H1 (cell line): ENCODE results near the gene CSNK2A3. TPM values are rescaled to one million over a fixed set of nuclear protein-coding genes. Genes with fewer than 3 reads are reported as not detected.

Experiments used
- BCL11A ChIP-seq, 2 experiments: IDR thresholded peaks; one replicate each; pipeline ENCODE4 v1.6.1; 2011; ENCODE audit warnings: low read depth in 2 of 2, low read length in 2 of 2, mild to moderate bottlenecking in 2 of 2
- CREB1 ChIP-seq: IDR thresholded peaks from 2 replicates; pipeline ENCODE4 v1.6.1; 2012; ENCODE audit warnings: inconsistent platforms
- EZH2 ChIP-seq: fragments of 200-600 bp; sonication (generic); IDR thresholded peaks from 2 replicates; pipeline ENCODE4 v1.7.1; 2012; ENCODE audit warnings: low read depth, mild to moderate bottlenecking, moderate library complexity, low read length, inconsistent platforms; ENCODE audit not compliant: severe bottlenecking
- JUN ChIP-seq: IDR thresholded peaks from 2 replicates; pipeline ENCODE4 v1.6.1; 2011; ENCODE audit warnings: low read depth, mild to moderate bottlenecking, improper control_type of control experiment, low read length
- JUND ChIP-seq: IDR thresholded peaks from 2 replicates; pipeline ENCODE4 v1.6.1; 2011; ENCODE audit warnings: mild to moderate bottlenecking, improper control_type of control experiment, low read length
- NANOG ChIP-seq: IDR thresholded peaks from 2 replicates; pipeline ENCODE4 v1.6.1; 2011; ENCODE audit warnings: low read length, low read depth, mild to moderate bottlenecking, inconsistent platforms; ENCODE audit not compliant: insufficient read depth, poor library complexity, severe bottlenecking
- POLR2AphosphoS5 ChIP-seq: IDR thresholded peaks from 2 replicates; pipeline ENCODE4 v1.6.1; 2011; ENCODE audit warnings: low read depth, low read length
- POU5F1 ChIP-seq: IDR thresholded peaks from 2 replicates; pipeline ENCODE4 v1.6.1; 2011; ENCODE audit warnings: low read depth, mild to moderate bottlenecking, low read length, moderate library complexity
- RNF2 ChIP-seq: fragments of 200-900, 300-1000 bp; sonication (generic); IDR thresholded peaks from 2 replicates; pipeline ENCODE4 v1.7.1; 2016; ENCODE audit warnings: borderline replicate concordance, low read depth, mild to moderate bottlenecking, antibody characterized with exemption, low read length; ENCODE audit not compliant: poor library complexity, severe bottlenecking; ENCODE audit errors: missing control alignments
- SAP30 ChIP-seq: fragments of 300-600 bp; sonication (generic); IDR thresholded peaks from 2 replicates; pipeline ENCODE4 v1.7.1; 2012; ENCODE audit warnings: low read length, moderate library complexity, mild to moderate bottlenecking, inconsistent platforms; ENCODE audit not compliant: insufficient read depth, insufficient replicate concordance
- SUZ12 ChIP-seq: fragments of 200-600 bp; sonication (generic); IDR thresholded peaks from 2 replicates; pipeline ENCODE4 v1.6.1; 2012; ENCODE audit warnings: mild to moderate bottlenecking, inconsistent platforms, low read length, moderate library complexity, mixed read lengths
- polyA plus RNA-seq, 7 experiments: library from polyadenylated mRNA; depleted of rRNA in 3 of 7; stranded (reverse) in 5 of 7; unstranded in 2 of 7; fragments of >200 nt in 5 of 7; fragments of 200-250 nt in 2 of 7; gene quantifications; 1 replicate in 5 of 7; 2 replicates in 1 of 7; 4 replicates in 1 of 7; pipeline versions ENCODE4 v1.2.1 to v1.2.3, GENCODE V29; 2011 to 2013; ENCODE audit warnings: missing spikeins in 2 of 7, mixed read lengths in 2 of 7
- total RNA-seq: library from RNA; stranded (reverse); fragmentation: NEBNext Ultra II Directional; extraction: Animal tissue kit (Norgen Biotek cat#: 25700); gene quantifications from 2 replicates; pipeline ENCODE4 v1.2.1, GENCODE V29; 2021
- TF ChIP-seq, protein P1 (sequence below): fragments of 300-600 bp; sonication (generic); IDR thresholded peaks from 2 replicates; pipeline ENCODE4 v1.7.1; 2012; ENCODE audit warnings: low read length, moderate library complexity, mild to moderate bottlenecking, inconsistent platforms; ENCODE audit not compliant: insufficient replicate concordance

The CSNK2A3 gene
- total and polyA plus RNA-seq, 2 of the 8 experiments (the other 6 are each of a cell fraction or from before 2014, with no cell fraction given): 0.69 to 1.0 TPM

DNA sequence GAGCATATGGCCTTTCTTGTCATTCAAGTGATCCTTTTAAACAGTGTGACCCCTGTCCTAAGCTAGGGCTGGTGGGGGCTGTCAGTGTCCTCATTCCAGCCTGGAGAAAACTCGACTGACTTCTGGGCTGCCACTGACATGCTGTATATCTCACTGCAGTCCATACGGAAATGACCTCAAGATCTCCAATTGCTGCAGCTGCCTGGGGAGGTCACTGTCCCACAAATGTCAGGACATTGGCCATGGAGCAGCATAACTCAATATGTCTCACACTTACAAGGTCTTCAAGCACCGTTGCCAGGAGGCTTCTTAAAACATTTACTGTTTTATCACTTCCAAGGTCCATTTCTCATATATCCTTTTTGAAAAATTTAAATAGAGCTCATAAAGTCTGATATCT is 27.8 kb upstream of the CSNK2A3 start (continued):
- TF ChIP-seq, protein P1, sequence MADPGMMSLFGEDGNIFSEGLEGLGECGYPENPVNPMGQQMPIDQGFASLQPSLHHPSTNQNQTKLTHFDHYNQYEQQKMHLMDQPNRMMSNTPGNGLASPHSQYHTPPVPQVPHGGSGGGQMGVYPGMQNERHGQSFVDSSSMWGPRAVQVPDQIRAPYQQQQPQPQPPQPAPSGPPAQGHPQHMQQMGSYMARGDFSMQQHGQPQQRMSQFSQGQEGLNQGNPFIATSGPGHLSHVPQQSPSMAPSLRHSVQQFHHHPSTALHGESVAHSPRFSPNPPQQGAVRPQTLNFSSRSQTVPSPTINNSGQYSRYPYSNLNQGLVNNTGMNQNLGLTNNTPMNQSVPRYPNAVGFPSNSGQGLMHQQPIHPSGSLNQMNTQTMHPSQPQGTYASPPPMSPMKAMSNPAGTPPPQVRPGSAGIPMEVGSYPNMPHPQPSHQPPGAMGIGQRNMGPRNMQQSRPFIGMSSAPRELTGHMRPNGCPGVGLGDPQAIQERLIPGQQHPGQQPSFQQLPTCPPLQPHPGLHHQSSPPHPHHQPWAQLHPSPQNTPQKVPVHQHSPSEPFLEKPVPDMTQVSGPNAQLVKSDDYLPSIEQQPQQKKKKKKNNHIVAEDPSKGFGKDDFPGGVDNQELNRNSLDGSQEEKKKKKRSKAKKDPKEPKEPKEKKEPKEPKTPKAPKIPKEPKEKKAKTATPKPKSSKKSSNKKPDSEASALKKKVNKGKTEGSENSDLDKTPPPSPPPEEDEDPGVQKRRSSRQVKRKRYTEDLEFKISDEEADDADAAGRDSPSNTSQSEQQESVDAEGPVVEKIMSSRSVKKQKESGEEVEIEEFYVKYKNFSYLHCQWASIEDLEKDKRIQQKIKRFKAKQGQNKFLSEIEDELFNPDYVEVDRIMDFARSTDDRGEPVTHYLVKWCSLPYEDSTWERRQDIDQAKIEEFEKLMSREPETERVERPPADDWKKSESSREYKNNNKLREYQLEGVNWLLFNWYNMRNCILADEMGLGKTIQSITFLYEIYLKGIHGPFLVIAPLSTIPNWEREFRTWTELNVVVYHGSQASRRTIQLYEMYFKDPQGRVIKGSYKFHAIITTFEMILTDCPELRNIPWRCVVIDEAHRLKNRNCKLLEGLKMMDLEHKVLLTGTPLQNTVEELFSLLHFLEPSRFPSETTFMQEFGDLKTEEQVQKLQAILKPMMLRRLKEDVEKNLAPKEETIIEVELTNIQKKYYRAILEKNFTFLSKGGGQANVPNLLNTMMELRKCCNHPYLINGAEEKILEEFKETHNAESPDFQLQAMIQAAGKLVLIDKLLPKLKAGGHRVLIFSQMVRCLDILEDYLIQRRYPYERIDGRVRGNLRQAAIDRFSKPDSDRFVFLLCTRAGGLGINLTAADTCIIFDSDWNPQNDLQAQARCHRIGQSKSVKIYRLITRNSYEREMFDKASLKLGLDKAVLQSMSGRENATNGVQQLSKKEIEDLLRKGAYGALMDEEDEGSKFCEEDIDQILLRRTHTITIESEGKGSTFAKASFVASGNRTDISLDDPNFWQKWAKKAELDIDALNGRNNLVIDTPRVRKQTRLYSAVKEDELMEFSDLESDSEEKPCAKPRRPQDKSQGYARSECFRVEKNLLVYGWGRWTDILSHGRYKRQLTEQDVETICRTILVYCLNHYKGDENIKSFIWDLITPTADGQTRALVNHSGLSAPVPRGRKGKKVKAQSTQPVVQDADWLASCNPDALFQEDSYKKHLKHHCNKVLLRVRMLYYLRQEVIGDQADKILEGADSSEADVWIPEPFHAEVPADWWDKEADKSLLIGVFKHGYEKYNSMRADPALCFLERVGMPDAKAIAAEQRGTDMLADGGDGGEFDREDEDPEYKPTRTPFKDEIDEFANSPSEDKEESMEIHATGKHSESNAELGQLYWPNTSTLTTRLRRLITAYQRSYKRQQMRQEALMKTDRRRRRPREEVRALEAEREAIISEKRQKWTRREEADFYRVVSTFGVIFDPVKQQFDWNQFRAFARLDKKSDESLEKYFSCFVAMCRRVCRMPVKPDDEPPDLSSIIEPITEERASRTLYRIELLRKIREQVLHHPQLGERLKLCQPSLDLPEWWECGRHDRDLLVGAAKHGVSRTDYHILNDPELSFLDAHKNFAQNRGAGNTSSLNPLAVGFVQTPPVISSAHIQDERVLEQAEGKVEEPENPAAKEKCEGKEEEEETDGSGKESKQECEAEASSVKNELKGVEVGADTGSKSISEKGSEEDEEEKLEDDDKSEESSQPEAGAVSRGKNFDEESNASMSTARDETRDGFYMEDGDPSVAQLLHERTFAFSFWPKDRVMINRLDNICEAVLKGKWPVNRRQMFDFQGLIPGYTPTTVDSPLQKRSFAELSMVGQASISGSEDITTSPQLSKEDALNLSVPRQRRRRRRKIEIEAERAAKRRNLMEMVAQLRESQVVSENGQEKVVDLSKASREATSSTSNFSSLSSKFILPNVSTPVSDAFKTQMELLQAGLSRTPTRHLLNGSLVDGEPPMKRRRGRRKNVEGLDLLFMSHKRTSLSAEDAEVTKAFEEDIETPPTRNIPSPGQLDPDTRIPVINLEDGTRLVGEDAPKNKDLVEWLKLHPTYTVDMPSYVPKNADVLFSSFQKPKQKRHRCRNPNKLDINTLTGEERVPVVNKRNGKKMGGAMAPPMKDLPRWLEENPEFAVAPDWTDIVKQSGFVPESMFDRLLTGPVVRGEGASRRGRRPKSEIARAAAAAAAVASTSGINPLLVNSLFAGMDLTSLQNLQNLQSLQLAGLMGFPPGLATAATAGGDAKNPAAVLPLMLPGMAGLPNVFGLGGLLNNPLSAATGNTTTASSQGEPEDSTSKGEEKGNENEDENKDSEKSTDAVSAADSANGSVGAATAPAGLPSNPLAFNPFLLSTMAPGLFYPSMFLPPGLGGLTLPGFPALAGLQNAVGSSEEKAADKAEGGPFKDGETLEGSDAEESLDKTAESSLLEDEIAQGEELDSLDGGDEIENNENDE: no peak
- no peak for TF ChIP-seq POU5F1
- TF ChIP-seq RNF2: no peak
- no peak for TF ChIP-seq JUN
- no peak for TF ChIP-seq SAP30
- TF ChIP-seq CREB1: no peak
- no peak for TF ChIP-seq SUZ12
- no peak for TF ChIP-seq POLR2AphosphoS5
- no peak for TF ChIP-seq EZH2
- no peak for TF ChIP-seq NANOG
- no peak for TF ChIP-seq BCL11A (IDR thresholded peaks at IDR 0.05; ENCODE audit: low read depth in 2 of 2, low read length in 2 of 2)
- no peak for TF ChIP-seq JUND
